Heart left ventricle (tissue), 16 donors: Measurements from ENCODE around the gene OSBP2. TPM values are rescaled to one million over a fixed set of nuclear protein-coding genes. Genes with fewer than 3 reads are reported as not detected.
A peak's percentile ranks its signal among the peaks of the same experiment; 100 is the strongest.

Experiments used
- ATAC-seq, 4 donors: fragments of 200-7000 bp; cut with Tn5 transposase; one replicate each; pipeline ENCODE4 v1.9.1; 2020 to 2022; ENCODE audit warnings: moderate library complexity in 4 of 4, mild to moderate bottlenecking in 3 of 4, moderate number of reproducible peaks in 1 of 4
- DNase-seq, 5 donors: peaks; one replicate each; pipeline ENCODE4 v3.0.0-alpha.2; 2020
- H3K27ac ChIP-seq, 12 donors: fragments of 200-600 bp; sonication (generic) in 4 of 12; one replicate each; pipeline versions ENCODE4 v1.5.0 to v1.8.0; 2016 to 2022; ENCODE audit warnings: mild to moderate bottlenecking in 2 of 12
- H3K27me3 ChIP-seq, 9 donors: fragments of 200-600 bp; sonication (generic) in 2 of 9; one replicate each; pipeline versions ENCODE4 v1.5.1 to v1.8.0; 2016 to 2022; ENCODE audit warnings: mild to moderate bottlenecking in 3 of 9
- H3K36me3 ChIP-seq, 9 donors: fragments of 200-600 bp; sonication (generic) in 2 of 9; one replicate each; pipeline versions ENCODE4 v1.5.0 to v1.8.0; 2018 to 2022; ENCODE audit warnings: mild to moderate bottlenecking in 2 of 9
- H3K4me1 ChIP-seq, 12 donors: fragments of 200-600 bp; sonication (generic) in 4 of 12; one replicate each; pipeline versions ENCODE4 v1.5.0 to v1.8.0; 2016 to 2022; ENCODE audit warnings: mild to moderate bottlenecking in 3 of 12
- H3K4me3 ChIP-seq, 12 donors: fragments of 200-600 bp; sonication (generic) in 4 of 12; one replicate each; pipeline versions ENCODE4 v1.5.0 to v1.8.0; 2017 to 2022; ENCODE audit warnings: mild to moderate bottlenecking in 9 of 12, moderate library complexity in 4 of 12
- H3K9me3 ChIP-seq, 12 donors: fragments of 200-600 bp; sonication (generic) in 4 of 12; one replicate each; pipeline versions ENCODE4 v1.5.0 to v1.8.0; 2016 to 2022; ENCODE audit warnings: mild to moderate bottlenecking in 1 of 12
- POLR2A ChIP-seq, 2 donors: fragments of 450-650 bp; IDR thresholded peaks; one replicate each; pipeline ENCODE4 v1.6.1; 2017; ENCODE audit warnings: antibody characterized with exemption in 2 of 2, mild to moderate bottlenecking in 2 of 2, moderate library complexity in 2 of 2
- WGBS, 4 donors: extraction: QIAGEN DNeasy Blood & Tissue Kit in 2 of 4; methylation state at CpG; one replicate each; pipeline versions ENCODE4 v1.1.5 to v1.1.7; 2013 to 2018; 5-methylcytosine and 5-hydroxymethylcytosine counted together
- intact Hi-C, 10 donors: fragments of 100-400 bp; cut with DNase I; formaldehyde crosslinking; loops; one replicate each; pipeline versions ENCODE4 v1.11.1 to v1.14.2; 2022
- polyA plus RNA-seq, 2 donors: library from polyadenylated mRNA; stranded (reverse); fragments of 200-250 nt; gene quantifications; one replicate each; pipeline ENCODE4 v1.2.3, GENCODE V29; 2013
- total RNA-seq, 9 donors: library from RNA; depleted of rRNA in 2 of 9; stranded (reverse); fragments of >200 nt in 2 of 9; fragmentation: NEBNext Ultra II Directional in 3 of 9; extraction: Animal tissue kit (Norgen Biotek cat#: 25700) in 3 of 9; gene quantifications; one replicate each; pipeline versions ENCODE4 v1.1.0 to v1.2.4, GENCODE V29; 2016 to 2023
- TF ChIP-seq, protein P1 (sequence below), 12 donors: fragments of 200-600 bp; sonication (generic) in 4 of 12; IDR thresholded peaks; one replicate each; pipeline versions ENCODE4 v1.5.0 to v1.8.0; 2018 to 2022; ENCODE audit warnings: antibody characterized with exemption in 12 of 12, mild to moderate bottlenecking in 5 of 12
- donor health status: ischemic (EF 13 %, LVEDD 7.1; RV severe dilation, severe dysfunction).
- donor health status: healthy with polysubstance abuse.
- donor health status: DM: no; HTN: yes; CAD: no.
- donor health status: DM: no; HTN: no; CAD: no.
- donor health status: ischemic (EF 25% LVEDD 6.9; RV normal size, moderate dysfunction).
- donor health status: ischemic (EF 25% LVEDD 5.7; RV mildly dilated, moderate dysfunction).
- donor health status: healthy.
- donor health status: DM: yes; HTN: yes; CAD: no.
- donor health status: ischemic (EF 35%, LVEDD 5.7; RV mildly dilated, moderate dysfunction).
- donor health status: nonischemic (EF 11% LVEDD 7.7; RV severe dilation, severe dysfunction).
- donor health status: DM: yes; HTN: yes; CAD: no.
- donor health status: PGD.
- donor health status: ischemic (EF 29% LVEDD 5.4; RV normal size, mild dysfunction).
- donor health status: nonischemic (EF 23%, LVEDD 6.1; RV moderate dilation, normal function).

OSBP2 gene
- total and polyA plus RNA-seq, 11 donors: 2.0 to 23.5 (median 12.2) TPM

DNA sequence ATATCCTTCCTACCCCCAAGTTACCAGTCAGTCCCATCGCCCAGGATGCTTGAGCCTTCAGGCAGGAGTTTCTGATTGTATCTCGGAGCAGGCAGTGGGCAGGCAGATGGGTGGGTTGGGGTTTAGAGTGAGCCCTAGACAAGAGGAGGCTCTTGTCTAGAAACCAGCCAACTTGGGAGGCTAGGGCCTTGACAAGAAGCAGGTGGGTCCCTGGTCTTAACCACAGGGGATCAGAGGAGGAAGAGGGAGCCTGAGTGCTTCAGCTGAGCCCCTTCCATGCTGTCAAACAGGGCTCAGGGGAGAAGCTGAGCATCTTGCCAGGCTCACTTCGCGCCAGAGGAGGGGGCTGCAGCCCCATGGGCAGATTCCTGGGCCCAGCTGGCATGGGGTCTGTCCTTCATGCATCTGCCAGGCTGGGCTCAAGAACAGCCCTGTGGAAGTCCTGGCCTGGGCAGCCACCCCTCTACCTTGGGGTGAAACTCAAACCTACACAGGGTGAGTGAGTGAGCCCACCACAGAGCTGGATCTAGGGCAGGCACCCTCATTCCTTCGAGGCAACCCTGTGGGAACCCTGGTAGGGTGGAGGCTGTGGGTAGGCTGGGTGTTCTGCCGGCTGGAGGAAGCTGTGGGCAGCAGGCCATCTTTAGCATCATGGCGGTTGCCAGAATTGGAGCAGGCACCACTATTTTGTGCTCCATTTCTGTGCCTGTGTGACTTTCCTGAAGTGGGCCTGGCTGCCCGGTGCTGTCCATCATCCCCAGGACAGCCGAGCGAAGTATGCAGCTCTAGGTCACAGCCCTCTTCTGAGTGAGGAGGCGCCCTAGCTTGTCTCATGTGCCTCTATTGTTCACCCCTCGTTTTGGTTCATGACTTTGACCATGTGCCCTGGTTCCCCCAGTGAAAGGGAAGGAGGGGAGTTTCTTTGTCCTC is 165.8 kb downstream of the OSBP2 start:
- ATAC-seq: no peak
- Histone ChIP-seq H3K27me3 (no peaks in the 10 kb centered on the region), H3K9me3 (no peaks in the 10 kb centered on the region), H3K27ac (no peak overlapping the region), H3K36me3 (no peaks in the 10 kb centered on the region), H3K4me3 (no peak overlapping the region), H3K4me1 (no peaks in the 10 kb centered on the region)
- no peak for TF ChIP-seq POLR2A (IDR thresholded peaks at IDR 0.05)
- TF ChIP-seq, protein P1, sequence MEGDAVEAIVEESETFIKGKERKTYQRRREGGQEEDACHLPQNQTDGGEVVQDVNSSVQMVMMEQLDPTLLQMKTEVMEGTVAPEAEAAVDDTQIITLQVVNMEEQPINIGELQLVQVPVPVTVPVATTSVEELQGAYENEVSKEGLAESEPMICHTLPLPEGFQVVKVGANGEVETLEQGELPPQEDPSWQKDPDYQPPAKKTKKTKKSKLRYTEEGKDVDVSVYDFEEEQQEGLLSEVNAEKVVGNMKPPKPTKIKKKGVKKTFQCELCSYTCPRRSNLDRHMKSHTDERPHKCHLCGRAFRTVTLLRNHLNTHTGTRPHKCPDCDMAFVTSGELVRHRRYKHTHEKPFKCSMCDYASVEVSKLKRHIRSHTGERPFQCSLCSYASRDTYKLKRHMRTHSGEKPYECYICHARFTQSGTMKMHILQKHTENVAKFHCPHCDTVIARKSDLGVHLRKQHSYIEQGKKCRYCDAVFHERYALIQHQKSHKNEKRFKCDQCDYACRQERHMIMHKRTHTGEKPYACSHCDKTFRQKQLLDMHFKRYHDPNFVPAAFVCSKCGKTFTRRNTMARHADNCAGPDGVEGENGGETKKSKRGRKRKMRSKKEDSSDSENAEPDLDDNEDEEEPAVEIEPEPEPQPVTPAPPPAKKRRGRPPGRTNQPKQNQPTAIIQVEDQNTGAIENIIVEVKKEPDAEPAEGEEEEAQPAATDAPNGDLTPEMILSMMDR (IDR thresholded peaks at IDR 0.05): no peak
- intact Hi-C loops: no loop called here
- WGBS, 4 donors: 78 to 86% (median 80%) methylated on average over 10 to 12 of the region's 12 CpGs
- peak in 1 of 5 donors; percentile 17 for DNase-seq

- TF ChIP-seq, protein P1 (IDR thresholded peaks at IDR 0.05): no peak
- TF ChIP-seq POLR2A (IDR thresholded peaks at IDR 0.05): no peak
- Histone ChIP-seq H3K36me3 (no peaks in the 10 kb centered on the region), H3K9me3 (no peaks in the 10 kb centered on the region), H3K4me3 (no peak overlapping the region), H3K4me1 (no peaks in the 10 kb centered on the region), H3K27me3 (no peaks in the 10 kb centered on the region), H3K27ac (no peak overlapping the region)
- WGBS, 4 donors: 80 to 91% (median 89%) methylated on average over 9 of the region's 9 CpGs
- intact Hi-C loops: no loop called here
- DNase-seq (no peak), ATAC-seq (no peak)
Measured at GRCh38 chr22:30861131-30861530, 166.5 kb downstream of the OSBP2 start.

DNA sequence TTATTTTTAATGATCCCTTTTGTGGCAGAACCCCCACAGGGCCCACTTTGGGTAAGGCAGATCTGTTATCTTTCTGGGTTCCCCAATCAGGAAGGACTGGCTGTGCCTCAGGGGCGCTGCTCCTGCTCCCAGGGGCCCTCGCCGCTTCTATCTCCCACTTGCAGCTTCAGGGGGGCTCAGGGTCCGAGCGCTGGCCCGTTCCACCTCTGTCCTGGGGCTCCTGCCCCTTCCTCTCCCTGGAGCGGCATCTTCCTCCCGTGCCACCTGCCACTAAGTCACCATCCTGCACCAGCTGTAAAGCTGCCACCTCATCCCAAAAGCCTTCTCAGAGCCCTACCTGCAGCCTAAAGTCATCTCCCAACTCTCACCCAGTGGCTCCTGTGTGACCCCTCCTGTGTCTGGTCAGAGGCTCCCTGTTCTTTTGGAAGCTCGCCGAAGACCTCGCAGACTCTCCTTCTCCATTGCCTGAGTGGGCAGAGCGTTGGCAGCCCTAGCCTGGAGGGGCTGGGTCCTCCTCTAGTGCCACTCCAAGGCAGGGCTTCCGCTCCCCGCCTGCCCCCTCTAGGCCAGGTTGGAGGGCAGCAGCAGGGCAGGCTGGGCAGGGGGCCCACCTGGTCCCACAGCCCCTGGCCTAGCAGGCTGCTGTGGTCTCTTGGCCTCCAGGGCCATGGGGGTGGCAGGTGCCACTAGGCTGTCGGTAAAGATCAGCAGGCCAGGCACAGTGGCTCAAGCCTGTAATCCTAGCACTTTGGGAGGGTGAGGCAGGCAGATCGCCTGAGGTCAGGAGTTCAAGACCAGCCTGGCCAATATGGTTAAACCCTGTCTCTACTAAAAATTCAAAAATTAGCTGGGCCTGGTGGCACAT is 167.2 kb downstream of the OSBP2 start:
- DNase-seq: no peak
- Histone ChIP-seq H3K4me1 (no peaks in the 10 kb centered on the region), H3K27ac (no peak overlapping the region), H3K9me3 (no peaks in the 10 kb centered on the region), H3K27me3 (no peaks in the 10 kb centered on the region), H3K36me3 (no peaks in the 10 kb centered on the region), H3K4me3 (no peak overlapping the region)
- 84 to 94% (median 91%) methylated on average over 9 to 16 of the region's 16 CpGs for WGBS, 4 donors
- no peak for TF ChIP-seq POLR2A (IDR thresholded peaks at IDR 0.05)
- TF ChIP-seq, protein P1 (IDR thresholded peaks at IDR 0.05): no peak
- no peak for ATAC-seq
- intact Hi-C loops: no loop called here
